GM10266 (cell line): Measurements from ENCODE around the gene FUT2.

Source experiments
- DNase-seq: peaks from one replicate; pipeline ENCODE4 v3.0.0; 2012; ENCODE audit errors: extremely low spot score
- CTCF ChIP-seq: IDR thresholded peaks from 2 replicates; pipeline ENCODE4 v1.5.1; 2012; ENCODE audit warnings: mild to moderate bottlenecking, low read depth; ENCODE audit not compliant: control insufficient read depth, insufficient read depth; ENCODE audit errors: missing control alignments

The FUT2 gene

DNA sequence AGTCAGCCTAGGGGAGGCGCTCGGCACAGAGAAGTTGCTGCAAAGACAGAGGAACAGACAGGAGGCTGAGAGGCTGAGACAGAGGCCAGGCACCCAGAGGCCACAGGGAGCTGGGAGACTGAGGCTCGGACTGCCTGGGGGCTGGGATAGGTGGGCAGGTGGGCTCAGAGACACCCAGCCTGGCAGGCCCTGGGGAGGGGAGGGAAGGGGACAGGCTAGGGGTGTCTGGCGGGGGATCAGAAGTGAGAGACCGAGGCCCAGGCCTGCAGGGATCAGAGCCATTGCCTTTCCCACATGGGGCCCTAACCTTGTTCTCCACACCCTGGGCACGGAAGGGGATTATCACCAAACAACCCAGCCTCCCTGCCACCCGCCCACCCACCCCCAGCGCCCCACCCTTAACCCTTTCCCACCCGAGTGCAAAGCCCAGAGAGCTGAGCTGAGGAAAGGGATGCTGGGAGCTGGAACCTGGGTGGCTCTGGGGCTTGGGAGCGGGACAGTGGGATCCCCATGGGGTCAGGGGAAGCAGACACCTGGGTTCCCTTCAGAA is 24.2 kb upstream of the FUT2 start:
- no peak for TF ChIP-seq CTCF
- peak; percentile 20 for DNase-seq

DNA sequence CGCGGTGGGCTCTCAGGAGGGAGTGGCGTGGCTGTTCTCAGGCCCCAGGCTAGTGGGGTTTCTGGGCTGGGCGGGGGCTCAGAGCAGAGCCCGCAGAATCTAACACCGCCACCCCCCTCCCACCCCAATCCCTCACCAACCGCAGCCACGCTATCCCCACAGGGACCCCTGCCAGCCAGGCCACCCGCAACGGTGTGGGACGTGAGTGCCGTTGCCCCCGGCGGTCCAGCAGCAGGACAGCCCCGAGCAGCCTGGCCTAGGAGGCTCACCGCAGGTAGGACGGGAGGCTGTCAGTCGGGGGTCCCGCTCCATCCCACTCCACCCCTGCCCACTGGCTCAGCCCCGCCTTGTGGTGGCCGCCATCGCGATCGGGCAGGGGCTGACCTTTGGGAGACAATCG is 22.8 kb upstream of the FUT2 start, which contains the start of gene NTN5:
Gene NTN5, minus strand, starts transcription at position 24 of the 400 bp plus-strand sequence. CDS start 2,031 bp downstream, outside the sequence.
- TF ChIP-seq CTCF, result no peak
- no peak for DNase-seq

GRCh38 chr19:48673436-48674100 is 22.2 kb upstream of the FUT2 start:
- TF ChIP-seq CTCF, result no peak

GRCh38 chr19:48674216-48674809 is 21.5 kb upstream of the FUT2 start:
- no peak for DNase-seq
- no peak for TF ChIP-seq CTCF

More at GRCh38 chr19:48673436-48674100, 22.2 kb upstream of the FUT2 start:
- no peak for DNase-seq

- TF ChIP-seq CTCF, result peak; percentile 83
- DNase-seq, result peak; percentile 96
Observed at GRCh38 chr19:48674921-48675824, 20.6 kb upstream of the FUT2 start.

DNA sequence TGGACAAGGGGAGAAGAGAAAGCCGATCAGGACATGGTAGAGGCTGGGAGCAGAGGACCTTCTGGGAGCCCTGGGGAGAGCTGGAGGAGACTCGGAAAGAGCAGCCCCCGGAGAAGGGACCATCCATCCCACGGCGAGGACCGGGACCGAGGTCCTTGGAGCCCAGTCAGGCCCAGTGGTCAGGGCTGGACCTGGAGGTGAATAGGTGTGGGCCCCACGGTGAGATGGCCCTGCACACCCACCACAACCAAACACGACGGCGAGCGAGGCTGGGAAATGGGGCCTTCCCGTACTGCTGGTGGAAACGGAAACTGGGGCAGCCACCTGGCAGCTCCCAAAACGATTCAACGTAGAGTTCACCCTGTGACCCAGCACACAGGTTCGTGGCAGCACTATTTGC is 19.3 kb upstream of the FUT2 start:
- TF ChIP-seq CTCF, result no peak
- DNase-seq, result no peak
